ENCODE results near the gene LHB.

Gene LHB

GRCh38 chr19:48994035-48994386 lies 22.9 kb downstream of the LHB start:
- H3K79me2 ChIP-seq (ENCODE audit: insufficient read depth, low read length), result peaks cover 79% of the 10 kb centered on the region
- H2AFZ ChIP-seq (ENCODE audit: low read length), result 0 out of 2 replicates have a peak overlapping the region, but pooled peaks have one; percentile 83
- H3F3A ChIP-seq (ENCODE audit: low read depth), result no peaks in the 10 kb centered on the region
- H3K27me3 ChIP-seq (ENCODE audit: insufficient read depth, low read length, poor library complexity, severe bottlenecking), result no peaks in the 10 kb centered on the region
- H4K20me1 ChIP-seq (ENCODE audit: insufficient read depth, low read length, poor library complexity, severe bottlenecking), result peaks cover 28% of the 10 kb centered on the region
- no peaks in the 10 kb centered on the region for H3K9me2 ChIP-seq (replicated peaks; ENCODE audit: low read depth, low read length)
- TF ChIP-seq CTCF (conservative IDR thresholded peaks at IDR 0.05; ENCODE audit: low read length) (no peak), EZH2phosphoT487 (IDR thresholded peaks at IDR 0.05; ENCODE audit: borderline replicate concordance) (no peak)
- H3K4me1 ChIP-seq (ENCODE audit: insufficient read depth, low read length, poor library complexity, severe bottlenecking), result peaks cover 18% of the 10 kb centered on the region
- no peaks in the 10 kb centered on the region for H3K36me3 ChIP-seq (ENCODE audit: insufficient read depth, low read length)
- no peaks in the 10 kb centered on the region for H3K9me3 ChIP-seq (ENCODE audit: insufficient read depth, low read depth, low read length)
- H3K4me2 ChIP-seq (ENCODE audit: low read depth, low read length, poor library complexity, severe bottlenecking), result peak overlapping the region; percentile 81
- peak overlapping the region; percentile 89 for H3K4me3 ChIP-seq (ENCODE audit: low read length, poor library complexity, severe bottlenecking)
- H3K9ac ChIP-seq (ENCODE audit: low read depth, low read length, poor library complexity, severe bottlenecking), result peak overlapping the region; percentile 95

DNA sequence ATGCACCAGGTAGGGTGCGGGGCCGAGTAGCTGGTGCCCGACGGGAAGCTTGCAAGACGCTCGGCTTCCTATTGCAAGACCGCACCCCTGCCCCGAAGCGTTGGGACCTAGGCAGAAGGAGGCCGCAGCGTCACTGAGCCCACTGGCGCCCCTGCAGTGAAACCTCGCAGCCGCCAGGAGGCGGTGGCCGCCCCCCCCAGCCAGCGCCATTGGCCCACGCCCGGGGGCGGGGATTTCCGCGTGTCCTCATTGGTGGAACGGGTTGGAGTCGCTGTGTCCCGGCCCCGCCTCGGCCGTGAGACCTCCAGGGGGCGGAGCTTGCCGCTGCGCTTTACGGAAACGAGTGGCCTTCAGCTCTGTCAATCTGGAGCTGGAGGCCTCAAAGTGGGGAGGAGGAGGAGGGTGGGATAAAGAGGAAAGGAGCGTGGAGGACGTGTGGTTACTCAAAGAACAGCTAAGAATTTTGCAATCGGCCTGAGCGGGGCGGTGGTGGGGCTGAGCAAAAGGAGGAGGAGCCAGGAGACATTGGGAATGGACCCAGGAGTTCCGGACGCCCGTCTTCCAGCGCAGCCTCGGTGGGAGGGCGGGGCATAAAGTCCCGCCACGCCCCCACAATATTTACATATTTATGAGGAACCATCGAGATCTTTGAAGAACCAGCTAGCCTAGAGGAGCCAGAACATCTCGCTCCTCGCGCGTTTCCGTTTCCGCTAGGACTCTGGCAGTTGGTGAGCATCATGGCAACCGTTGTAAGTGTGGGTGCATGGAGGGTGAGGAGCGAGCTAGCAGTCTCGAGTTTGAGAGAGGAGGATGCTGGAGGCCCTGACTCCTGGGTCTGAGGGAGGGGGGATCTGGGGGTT lies 23.5 kb downstream of the LHB start, which contains the start of the genes GYS1 and RUVBL2:
Gene GYS1, minus strand, starts transcription at position 135 of the 860 bp plus-strand sequence. CDS start 197 bp downstream, outside the sequence.
Gene RUVBL2, plus strand, starts transcription at position 713 of the 860 bp plus-strand sequence. Its CDS starts 25 bp downstream, at position 738.
- no peak for TF ChIP-seq EZH2phosphoT487 (IDR thresholded peaks at IDR 0.05; ENCODE audit: borderline replicate concordance)
- TF ChIP-seq CTCF (conservative IDR thresholded peaks at IDR 0.05; ENCODE audit: low read length), result peak; percentile 79
- peak within 1 kb of the TSS; percentile 89 for H3K4me3 ChIP-seq (ENCODE audit: low read length, poor library complexity, severe bottlenecking)
- H3K79me2 ChIP-seq (ENCODE audit: insufficient read depth, low read length), result peaks cover 77% of the 10 kb centered on the region
- H3K9ac ChIP-seq (ENCODE audit: low read depth, low read length, poor library complexity, severe bottlenecking), result peak within 1 kb of the TSS; percentile 97
- H3F3A ChIP-seq (ENCODE audit: low read depth), result no peaks in the 10 kb centered on the region
- peak within 1 kb of the TSS; percentile 90 for H2AFZ ChIP-seq (ENCODE audit: low read length)
- peak within 1 kb of the TSS; percentile 87 for H3K4me2 ChIP-seq (ENCODE audit: low read depth, low read length, poor library complexity, severe bottlenecking)
- H3K36me3 ChIP-seq (ENCODE audit: insufficient read depth, low read length), result no peaks in the 10 kb centered on the region; the same call in 1 of the 2 replicates
- H3K27me3 ChIP-seq (ENCODE audit: insufficient read depth, low read length, poor library complexity, severe bottlenecking), result no peaks in the 10 kb centered on the region
- no peaks in the 10 kb centered on the region for H3K9me2 ChIP-seq (replicated peaks; ENCODE audit: low read depth, low read length)
- H4K20me1 ChIP-seq (ENCODE audit: insufficient read depth, low read length, poor library complexity, severe bottlenecking), result peaks cover 27% of the 10 kb centered on the region
- no peaks in the 10 kb centered on the region for H3K9me3 ChIP-seq (ENCODE audit: insufficient read depth, low read depth, low read length)
- peaks cover 18% of the 10 kb centered on the region for H3K4me1 ChIP-seq (ENCODE audit: insufficient read depth, low read length, poor library complexity, severe bottlenecking)

- H2AFZ ChIP-seq (ENCODE audit: low read length), result peak overlapping the region; percentile 90
- TF ChIP-seq CTCF (conservative IDR thresholded peaks at IDR 0.05; ENCODE audit: low read length), result no peak
- TF ChIP-seq EZH2phosphoT487 (IDR thresholded peaks at IDR 0.05; ENCODE audit: borderline replicate concordance), result no peak
These were observed 24.2 kb downstream of the LHB start for GRCh38 chr19:48992581-48993174.

More at GRCh38 chr19:48992581-48993174, 24.2 kb downstream of the LHB start:
- Histone ChIP-seq H4K20me1 (ENCODE audit: insufficient read depth, low read length, poor library complexity, severe bottlenecking) (peaks cover 24% of the 10 kb centered on the region), H3K9me2 (replicated peaks; ENCODE audit: low read depth, low read length) (no peaks in the 10 kb centered on the region), H3K9ac (ENCODE audit: low read depth, low read length, poor library complexity, severe bottlenecking) (peak overlapping the region; percentile 97), H3K79me2 (ENCODE audit: insufficient read depth, low read length) (peaks cover 71% of the 10 kb centered on the region), H3K4me2 (ENCODE audit: low read depth, low read length, poor library complexity, severe bottlenecking) (peak overlapping the region; percentile 87), H3K4me3 (ENCODE audit: low read length, poor library complexity, severe bottlenecking) (peak overlapping the region; percentile 89), H3K27me3 (ENCODE audit: insufficient read depth, low read length, poor library complexity, severe bottlenecking) (no peaks in the 10 kb centered on the region), H3K9me3 (ENCODE audit: insufficient read depth, low read depth, low read length) (no peaks in the 10 kb centered on the region), H3K4me1 (ENCODE audit: insufficient read depth, low read length, poor library complexity, severe bottlenecking) (peaks cover 18% of the 10 kb centered on the region), H3F3A (ENCODE audit: low read depth) (no peaks in the 10 kb centered on the region), H3K36me3 (ENCODE audit: insufficient read depth, low read length) (no peaks in the 10 kb centered on the region; the same call in 1 of the 2 replicates)
